IMR-90 (cell line): ENCODE results near the gene C11orf68.

ENCODE experiments used
- CTCF ChIP-seq: conservative IDR thresholded peaks from 2 replicates; pipeline ENCODE4 v1.5.1; 2012; ENCODE audit warnings: mild to moderate bottlenecking, low read depth, low read length, improper control_type of control experiment
- MAZ ChIP-seq: IDR thresholded peaks from 2 replicates; pipeline ENCODE4 v1.6.1; 2012; ENCODE audit warnings: low read depth, mild to moderate bottlenecking, low read length, improper control_type of control experiment, moderate library complexity, borderline replicate concordance
- POLR2A ChIP-seq: IDR thresholded peaks from 2 replicates; pipeline ENCODE4 v1.6.1; 2012; ENCODE audit warnings: mild to moderate bottlenecking, low read depth, low read length
- RAD21 ChIP-seq: IDR thresholded peaks from 2 replicates; pipeline ENCODE4 v1.6.1; 2012; ENCODE audit warnings: low read length, improper control_type of control experiment
- RCOR1 ChIP-seq: IDR thresholded peaks from 2 replicates; pipeline ENCODE4 v1.6.1; 2012; ENCODE audit warnings: mild to moderate bottlenecking, low read length, improper control_type of control experiment; ENCODE audit not compliant: insufficient replicate concordance

GRCh38 chr11:65880844-65881421 lies 37.9 kb downstream of the C11orf68 start:
- TF ChIP-seq RCOR1 (no peak), CTCF (no peak), POLR2A (no peak), RAD21 (no peak), MAZ (no peak)
